CD4-positive, alpha-beta T cell treated with Interleukin-2 at 100 ng/mL for 4 hours (primary cell): Measurements from ENCODE around the gene PXDN.
"Not testable (repeated sequence)": the region's sequence is repeated elsewhere in the genome, so short reads cannot be mapped to it uniquely, and the experiment has no call there.

Experiments used
- DNase-seq: peaks from one replicate; pipeline ENCODE4 v3.0.0-alpha.2; 2020; ENCODE audit warnings: low spot score

The PXDN gene

DNA sequence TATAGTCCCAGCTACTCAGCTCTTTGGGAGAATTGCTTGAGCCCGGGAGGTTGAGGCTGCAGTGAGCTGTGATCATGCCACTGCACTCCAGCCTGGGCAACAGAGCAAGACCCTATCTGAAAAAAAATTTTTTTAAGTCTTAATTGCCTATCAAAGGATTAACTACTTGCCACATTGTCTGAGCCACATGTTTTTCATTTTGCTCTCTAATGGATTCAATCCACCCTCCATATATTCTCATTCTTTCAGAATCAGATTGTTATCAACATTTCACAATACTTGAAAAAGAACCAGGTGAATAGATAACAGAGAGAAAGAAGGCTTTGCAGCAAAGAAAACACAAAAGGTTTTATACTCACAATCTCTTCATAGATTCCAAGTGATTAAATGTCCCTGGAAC, 61.0 kb downstream of the PXDN start:
- no peak for DNase-seq

DNA sequence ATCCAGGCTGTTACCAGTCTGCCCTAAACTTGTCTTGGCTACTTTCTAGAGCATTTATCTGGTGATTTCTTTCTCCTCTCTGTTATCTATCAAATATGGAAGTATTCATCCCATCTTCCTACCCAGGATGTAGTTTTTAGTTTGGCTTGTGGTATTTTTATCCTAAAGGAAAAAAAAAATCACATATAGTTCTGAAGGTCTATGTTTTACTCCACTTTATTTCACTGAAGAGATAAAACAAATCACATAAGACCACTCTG, 62.2 kb downstream of the PXDN start:
- no peak for DNase-seq

- DNase-seq = no peak
These were observed 62.8 kb downstream of the PXDN start for GRCh38 chr2:1681323-1682180.

- no peak for DNase-seq
These were observed 63.3 kb downstream of the PXDN start for GRCh38 chr2:1681017-1681318.

- DNase-seq = no peak
These were observed 63.9 kb downstream of the PXDN start for GRCh38 chr2:1680222-1681016.

DNA sequence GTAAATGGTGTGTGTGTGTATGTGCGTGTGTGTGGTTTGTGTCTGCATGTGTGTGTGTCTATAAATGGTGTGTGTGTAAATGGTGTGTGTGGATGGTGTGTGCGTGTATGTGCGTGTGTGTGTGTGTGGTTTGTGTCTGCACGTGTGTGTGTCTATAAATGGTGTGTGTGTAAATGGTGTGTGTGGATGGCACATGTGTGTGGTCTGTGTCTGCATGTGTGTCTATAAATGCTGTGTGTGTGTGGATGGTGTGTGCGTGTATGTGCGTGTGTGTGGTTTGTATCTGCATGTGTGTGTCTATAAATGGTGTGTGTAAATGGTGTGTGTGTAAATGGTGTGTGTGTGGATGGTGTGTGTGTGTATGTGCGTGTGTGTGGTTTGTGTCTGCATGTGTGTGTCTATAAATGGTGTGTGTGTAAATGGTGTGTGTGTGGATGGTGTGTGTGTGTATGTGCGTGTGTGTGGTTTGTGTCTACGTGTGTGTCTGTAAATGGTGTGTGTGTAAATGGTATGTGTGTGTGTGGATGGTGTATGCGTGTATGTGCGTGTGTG, 64.8 kb downstream of the PXDN start:
- not testable (repeated sequence) for DNase-seq

DNA sequence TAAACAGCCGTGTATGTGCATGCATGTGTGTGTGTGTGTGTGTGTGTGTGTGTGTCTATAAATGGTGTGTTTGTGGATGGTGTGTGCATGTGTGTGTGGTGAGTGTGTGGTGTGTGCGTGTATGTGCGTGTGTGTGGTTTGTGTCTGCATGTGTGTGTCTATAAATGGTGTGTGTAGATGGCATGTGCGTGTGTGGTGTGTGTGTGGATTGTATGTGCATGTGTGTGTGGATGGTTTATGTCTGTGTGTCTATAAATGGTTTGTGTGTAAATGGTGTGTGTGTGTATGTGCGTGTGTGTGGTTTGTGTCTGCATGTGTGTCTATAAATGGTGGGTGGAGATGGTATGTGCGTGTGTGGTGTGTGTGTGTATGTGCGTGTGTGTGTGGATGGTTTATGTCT, 65.2 kb downstream of the PXDN start:
- not testable (repeated sequence) for DNase-seq

DNA sequence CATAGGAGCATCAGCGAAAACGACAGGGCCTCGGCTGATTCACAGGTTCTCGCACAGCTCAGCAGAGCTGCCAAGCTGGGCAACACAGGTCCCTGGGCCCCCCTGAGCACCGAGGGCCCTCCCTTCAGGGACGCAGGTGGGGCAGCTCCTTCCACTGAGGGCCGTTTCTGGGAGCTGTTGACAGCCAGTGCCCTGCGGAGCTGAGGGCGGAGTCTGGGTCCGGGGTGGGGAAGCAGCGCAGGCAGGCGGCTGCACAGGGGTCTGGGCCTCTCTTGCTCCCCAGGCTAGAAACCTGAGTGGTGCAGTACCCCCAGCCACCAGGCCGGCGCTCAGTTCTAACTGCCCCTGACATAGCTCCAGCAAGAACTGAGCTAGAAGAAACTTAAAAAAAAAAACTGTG, 65.7 kb downstream of the PXDN start:
- no peak for DNase-seq

DNA sequence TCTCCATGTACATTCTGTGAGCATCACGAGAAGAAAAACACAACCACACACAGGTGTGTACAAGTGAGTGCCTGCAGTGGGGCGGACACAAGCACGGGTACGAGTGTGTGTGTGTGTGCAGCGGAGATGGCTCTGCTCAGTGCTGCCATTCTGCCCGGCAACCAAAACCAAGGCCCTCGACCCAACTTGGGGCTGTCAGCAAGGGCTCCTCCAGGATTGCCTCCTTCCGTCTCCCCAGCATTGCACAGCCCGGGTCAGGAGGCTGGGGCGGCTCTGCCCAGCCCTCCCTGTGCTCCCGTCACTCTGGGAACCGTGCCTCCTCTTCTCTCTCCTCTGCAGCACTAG, 66.5 kb downstream of the PXDN start:
- no peak for DNase-seq

- DNase-seq = no peak
These were observed 67.1 kb downstream of the PXDN start for GRCh38 chr2:1676913-1677820.

- DNase-seq = no peak
These were observed 68.0 kb downstream of the PXDN start for GRCh38 chr2:1676091-1676912.

- no peak for DNase-seq
These were observed 68.7 kb downstream of the PXDN start for GRCh38 chr2:1675633-1676032.

- DNase-seq = no peak
These were observed 69.4 kb downstream of the PXDN start for GRCh38 chr2:1674766-1675397.

DNA sequence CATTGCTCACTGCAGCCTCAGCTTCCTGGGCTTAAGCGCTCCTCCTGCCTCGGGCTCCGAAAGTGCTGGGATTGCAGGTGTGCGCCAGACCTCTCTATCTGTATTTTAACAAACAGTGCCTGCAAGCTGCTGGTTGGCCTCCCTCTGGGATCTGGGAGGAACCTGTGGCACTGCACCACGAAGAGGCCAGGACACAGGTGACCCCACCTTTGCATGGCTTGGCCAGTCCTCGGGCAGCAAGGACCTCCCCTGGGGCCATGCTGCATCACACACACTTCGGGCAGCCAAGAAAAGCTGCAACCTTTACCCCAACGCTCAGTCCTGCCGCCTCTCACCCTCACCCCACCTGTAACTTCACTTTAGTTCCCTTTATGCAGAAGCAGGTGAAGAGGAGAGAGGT, 70.0 kb downstream of the PXDN start:
- no peak for DNase-seq

GRCh38 chr2:1673160-1673944, 71.0 kb downstream of the PXDN start:
- DNase-seq = no peak

DNA sequence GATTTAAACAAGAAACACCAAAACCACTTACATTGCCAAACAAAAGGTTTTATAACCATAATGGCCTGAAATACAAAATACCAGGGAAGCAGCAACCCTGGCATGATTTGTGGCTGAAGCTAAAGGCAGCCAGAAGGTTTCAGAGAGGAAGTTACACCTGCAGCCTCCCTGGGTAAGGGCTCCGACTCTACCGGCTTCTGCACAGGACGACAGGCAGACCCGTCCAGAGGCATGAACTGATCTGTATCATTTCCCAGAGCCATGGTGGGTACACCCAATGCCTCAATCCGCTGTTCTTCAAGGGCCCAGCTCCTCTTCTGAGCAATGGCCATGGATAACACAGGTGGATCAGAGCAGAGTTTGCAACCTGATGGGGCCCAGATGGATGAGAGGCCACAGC, 71.6 kb downstream of the PXDN start:
- no peak for DNase-seq

- no peak for DNase-seq
These were observed 72.4 kb downstream of the PXDN start for GRCh38 chr2:1671916-1672315.

- no peak for DNase-seq
These were observed 73.7 kb downstream of the PXDN start for GRCh38 chr2:1670636-1671035.

- no peak for DNase-seq
These were observed 78.4 kb downstream of the PXDN start for GRCh38 chr2:1665761-1666505.

- no peak for DNase-seq
These were observed 79.6 kb downstream of the PXDN start for GRCh38 chr2:1664698-1665097.
